Measurements from ENCODE around the gene AKIRIN1. TPM values are rescaled to one million over a fixed set of nuclear protein-coding genes. Genes with fewer than 3 reads are reported as not detected.
A peak's percentile ranks its signal among the peaks of the same experiment; 100 is the strongest.
"Not testable (repeated sequence)": the region's sequence is repeated elsewhere in the genome, so short reads cannot be mapped to it uniquely, and the experiment has no call there.

Gene AKIRIN1
- total RNA-seq, 2 donors from 2014 or later: 44.8 to 46.4 TPM

DNA sequence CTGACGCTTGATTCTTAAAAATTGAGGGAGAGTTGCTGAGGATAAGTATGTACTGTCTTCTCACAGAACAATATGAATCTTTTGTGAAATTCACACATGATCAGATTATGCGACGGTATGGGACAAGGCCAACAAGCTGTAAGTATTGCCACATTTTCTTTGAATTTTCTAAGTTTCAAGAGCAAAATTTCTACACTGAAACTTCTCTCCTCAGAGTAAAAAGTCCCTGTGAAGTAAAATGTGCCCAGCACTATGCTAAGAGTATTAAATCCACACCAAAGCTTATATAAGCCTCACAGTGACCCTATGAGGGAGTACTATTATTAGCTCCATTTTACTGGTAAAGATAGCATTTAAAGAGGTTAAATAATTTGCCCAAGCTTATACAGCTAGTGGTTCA is 12.2 kb downstream of the AKIRIN1 start:
- DNase-seq (ENCODE audit: low spot score): no peak
- TF ChIP-seq, protein P1, sequence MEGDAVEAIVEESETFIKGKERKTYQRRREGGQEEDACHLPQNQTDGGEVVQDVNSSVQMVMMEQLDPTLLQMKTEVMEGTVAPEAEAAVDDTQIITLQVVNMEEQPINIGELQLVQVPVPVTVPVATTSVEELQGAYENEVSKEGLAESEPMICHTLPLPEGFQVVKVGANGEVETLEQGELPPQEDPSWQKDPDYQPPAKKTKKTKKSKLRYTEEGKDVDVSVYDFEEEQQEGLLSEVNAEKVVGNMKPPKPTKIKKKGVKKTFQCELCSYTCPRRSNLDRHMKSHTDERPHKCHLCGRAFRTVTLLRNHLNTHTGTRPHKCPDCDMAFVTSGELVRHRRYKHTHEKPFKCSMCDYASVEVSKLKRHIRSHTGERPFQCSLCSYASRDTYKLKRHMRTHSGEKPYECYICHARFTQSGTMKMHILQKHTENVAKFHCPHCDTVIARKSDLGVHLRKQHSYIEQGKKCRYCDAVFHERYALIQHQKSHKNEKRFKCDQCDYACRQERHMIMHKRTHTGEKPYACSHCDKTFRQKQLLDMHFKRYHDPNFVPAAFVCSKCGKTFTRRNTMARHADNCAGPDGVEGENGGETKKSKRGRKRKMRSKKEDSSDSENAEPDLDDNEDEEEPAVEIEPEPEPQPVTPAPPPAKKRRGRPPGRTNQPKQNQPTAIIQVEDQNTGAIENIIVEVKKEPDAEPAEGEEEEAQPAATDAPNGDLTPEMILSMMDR (IDR thresholded peaks at IDR 0.05): no peak
- Histone ChIP-seq H3K4me1 (peaks cover 0 to 15% of the 10 kb centered on the region in 2 donors), H3K27me3 (no peaks in the 10 kb centered on the region), H3K4me3 (no peak overlapping the region), H3K9me3 (no peaks in the 10 kb centered on the region), H3K27ac (peak overlapping the region; percentile 54 to 56), H3K36me3 (peaks cover 92% of the 10 kb centered on the region)

DNA sequence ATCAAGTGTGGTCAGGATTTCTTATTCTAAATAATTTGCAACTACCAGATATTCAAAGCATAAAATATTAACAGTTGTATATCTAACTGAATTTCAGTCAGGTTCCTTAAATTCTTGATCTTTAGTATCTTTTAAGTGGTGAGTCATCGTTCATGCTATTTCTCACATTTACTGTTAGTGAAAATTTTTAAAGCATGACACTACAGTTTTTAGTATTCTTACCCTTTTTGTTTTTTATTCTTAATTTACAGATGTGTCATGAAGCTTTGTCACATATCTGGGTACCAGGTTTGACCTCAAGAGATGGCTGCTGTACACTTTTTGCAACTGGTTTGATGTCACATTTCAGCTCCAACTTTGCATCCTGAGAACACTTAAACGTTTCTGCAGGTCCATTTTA is 12.7 kb downstream of the AKIRIN1 start:
- H3K9me3 ChIP-seq: no peaks in the 10 kb centered on the region
- H3K4me3 ChIP-seq: no peak overlapping the region
- no peaks in the 10 kb centered on the region for H3K27me3 ChIP-seq
- no peak overlapping the region for H3K27ac ChIP-seq
- DNase-seq (ENCODE audit: low spot score): no peak
- TF ChIP-seq, protein P1 (IDR thresholded peaks at IDR 0.05): no peak
- H3K4me1 ChIP-seq: peaks cover 0 to 13% of the 10 kb centered on the region in 2 donors
- peaks cover 92% of the 10 kb centered on the region for H3K36me3 ChIP-seq

DNA sequence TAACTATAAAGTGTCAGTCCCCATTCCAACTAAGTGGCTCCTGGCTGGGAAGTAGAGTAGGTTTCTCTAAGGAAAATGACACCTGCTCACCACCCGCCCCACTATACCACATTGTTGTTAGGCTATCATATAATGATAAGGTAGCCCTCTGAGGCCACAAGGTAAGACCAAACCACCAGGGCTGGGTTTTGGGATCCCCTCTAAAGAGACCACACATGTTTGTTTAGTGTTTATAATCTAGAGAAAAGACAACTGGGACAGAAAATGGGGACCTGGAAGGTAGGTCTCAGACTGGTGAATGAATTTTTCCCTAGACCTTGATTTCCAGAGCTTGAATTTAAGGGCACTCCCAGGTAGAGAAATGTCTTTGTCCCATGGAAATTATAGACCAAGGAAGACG is 15.2 kb downstream of the AKIRIN1 start:
- Histone ChIP-seq H3K27me3 (no peaks in the 10 kb centered on the region), H3K9me3 (no peaks in the 10 kb centered on the region), H3K27ac (no peak overlapping the region), H3K4me3 (no peak overlapping the region), H3K4me1 (peaks cover 0 to 13% of the 10 kb centered on the region in 2 donors), H3K36me3 (peaks cover 94% of the 10 kb centered on the region)
- no peak for DNase-seq (ENCODE audit: low spot score)
- TF ChIP-seq, protein P1 (IDR thresholded peaks at IDR 0.05): no peak

- TF ChIP-seq, protein P1 (IDR thresholded peaks at IDR 0.05): no peak
- DNase-seq (ENCODE audit: low spot score): no peak
- peaks cover 0 to 13% of the 10 kb centered on the region in 2 donors for H3K4me1 ChIP-seq
- no peaks in the 10 kb centered on the region for H3K9me3 ChIP-seq
- H3K4me3 ChIP-seq: no peak overlapping the region
- peaks cover 88% of the 10 kb centered on the region for H3K36me3 ChIP-seq
- no peaks in the 10 kb centered on the region for H3K27me3 ChIP-seq
- no peak overlapping the region for H3K27ac ChIP-seq
These were observed 15.9 kb downstream of the AKIRIN1 start for GRCh38 chr1:39006726-39007645.

- not testable (repeated sequence) for H3K4me1 ChIP-seq; H3K27me3 ChIP-seq; H3K27ac ChIP-seq; H3K4me3 ChIP-seq; DNase-seq (ENCODE audit: low spot score); H3K9me3 ChIP-seq
- peaks cover 14% of the 10 kb centered on the region for H3K36me3 ChIP-seq
These were observed 23.9 kb downstream of the AKIRIN1 start for GRCh38 chr1:39014956-39015355.

GRCh38 chr1:39016604-39017171 is 25.6 kb downstream of the AKIRIN1 start:
- no peak for DNase-seq (ENCODE audit: low spot score)
- Histone ChIP-seq H3K36me3 (no peaks in the 10 kb centered on the region), H3K4me1 (no peaks in the 10 kb centered on the region), H3K27me3 (no peaks in the 10 kb centered on the region), H3K9me3 (no peaks in the 10 kb centered on the region), H3K27ac (no peak overlapping the region), H3K4me3 (no peak overlapping the region)
- TF ChIP-seq, protein P1 (IDR thresholded peaks at IDR 0.05): no peak
